ENCODE measurements around the gene MTHFD1L.

- peak in 5 of 6 experiments; percentile 35 to 60 (median 58) for TF ChIP-seq CTCF (IDR thresholded peaks at IDR 0.05)
- no peak for TF ChIP-seq POLR2A (IDR thresholded peaks at IDR 0.05)
Measured at GRCh38 chr6:150865406-150866146, at the start of gene MTHFD1L.

Data from Peyer's patch (tissue), 4 donors.